ENCODE results near the gene BCL11A. TPM values are rescaled to one million over a fixed set of nuclear protein-coding genes. Genes with fewer than 3 reads are reported as not detected.
A peak's percentile ranks its signal among the peaks of the same experiment; 100 is the strongest.

Gene BCL11A
- total RNA-seq, 1 experiment from 2014 or later: 0.29 TPM

GRCh38 chr2:60517446-60517845 is 36.0 kb downstream of the BCL11A start:
- ChIA-PET CTCF (interaction anchor here (1.2 kb wide), 1 partner anchor 33 kb away, joined by 4 read pairs; no protein-coding TSS in a partner anchor), POLR2A (no interaction called here)
- Histone ChIP-seq H3K27me3 (replicated peaks; ENCODE audit: control insufficient read depth, insufficient read depth, low read length) (no peaks in the 10 kb centered on the region), H3K9me3 (0 out of 2 replicates have a peak, but pooled peaks cover 3% of the 10 kb centered on the region), H3K36me3 (ENCODE audit: control insufficient read depth, insufficient read depth, low read length) (no peaks in the 10 kb centered on the region), H3K4me1 (peaks cover 42% of the 10 kb centered on the region), H3K4me3 (ENCODE audit: low read depth, low read length) (no peak overlapping the region)
- no peak for TF ChIP-seq CTCF (IDR thresholded peaks at IDR 0.05; ENCODE audit: insufficient read depth in 1 of 2, low read depth in 1 of 2, low read length in 1 of 2, severe bottlenecking in 1 of 2, unreplicated experiment in 1 of 2)
- BruUV-seq (replicated peaks): no TSS peak
- no peaks in the 10 kb centered on the region for H3K36me3 Mint-ChIP-seq (ENCODE audit: insufficient read depth, unreplicated experiment)
- peaks cover 28% of the 10 kb centered on the region for H3K4me1 Mint-ChIP-seq (ENCODE audit: low read depth, unreplicated experiment)
- H3K27me3 Mint-ChIP-seq (ENCODE audit: insufficient read depth, unreplicated experiment): no peaks in the 10 kb centered on the region
- H3K4me3 Mint-ChIP-seq (ENCODE audit: unreplicated experiment): no peak overlapping the region
- intact Hi-C loops (cut with micrococcal nuclease; ENCODE audit: unreplicated experiment): no loop called here
- no peak overlapping the region for H3K27ac Mint-ChIP-seq (ENCODE audit: unreplicated experiment)
- peaks cover 14% of the 10 kb centered on the region for H3K9me3 Mint-ChIP-seq (ENCODE audit: unreplicated experiment)
- DNase-seq: no peak

- peaks cover 28% of the 10 kb centered on the region for H3K4me1 Mint-ChIP-seq (ENCODE audit: low read depth, unreplicated experiment)
- CTCF ChIA-PET: no interaction called here
- H3K27ac Mint-ChIP-seq (ENCODE audit: unreplicated experiment): peak overlapping the region; percentile 83
Observed at GRCh38 chr2:60516826-60517225, 36.6 kb downstream of the BCL11A start.

GRCh38 chr2:60516383-60516811 is 37.1 kb downstream of the BCL11A start:
- Mint-ChIP-seq H3K4me1 (ENCODE audit: low read depth, unreplicated experiment) (peaks cover 28% of the 10 kb centered on the region), H3K27ac (ENCODE audit: unreplicated experiment) (peak overlapping the region; percentile 83), H3K27me3 (ENCODE audit: insufficient read depth, unreplicated experiment) (no peaks in the 10 kb centered on the region), H3K36me3 (ENCODE audit: insufficient read depth, unreplicated experiment) (no peaks in the 10 kb centered on the region), H3K9me3 (ENCODE audit: unreplicated experiment) (peaks cover 14% of the 10 kb centered on the region), H3K4me3 (ENCODE audit: unreplicated experiment) (no peak overlapping the region)
- no TSS peak for BruUV-seq (replicated peaks)
- intact Hi-C loops (cut with micrococcal nuclease; ENCODE audit: unreplicated experiment): no loop called here
- Histone ChIP-seq H3K27me3 (replicated peaks; ENCODE audit: control insufficient read depth, insufficient read depth, low read length) (no peaks in the 10 kb centered on the region), H3K9me3 (0 out of 2 replicates have a peak, but pooled peaks cover 3% of the 10 kb centered on the region), H3K4me1 (peaks cover 45% of the 10 kb centered on the region), H3K36me3 (ENCODE audit: control insufficient read depth, insufficient read depth, low read length) (no peaks in the 10 kb centered on the region), H3K4me3 (ENCODE audit: low read depth, low read length) (no peak overlapping the region)
- no peak for DNase-seq
- ChIA-PET CTCF (no interaction called here), POLR2A (no interaction called here)
- no peak for TF ChIP-seq CTCF (IDR thresholded peaks at IDR 0.05; ENCODE audit: insufficient read depth in 1 of 2, low read depth in 1 of 2, low read length in 1 of 2, severe bottlenecking in 1 of 2, unreplicated experiment in 1 of 2)

More at GRCh38 chr2:60516826-60517225, 36.6 kb downstream of the BCL11A start:
- BruUV-seq (replicated peaks): no TSS peak
- intact Hi-C loops (cut with micrococcal nuclease; ENCODE audit: unreplicated experiment): no loop called here
- peaks cover 45% of the 10 kb centered on the region for H3K4me1 ChIP-seq
- Mint-ChIP-seq H3K4me3 (ENCODE audit: unreplicated experiment) (no peak overlapping the region), H3K27me3 (ENCODE audit: insufficient read depth, unreplicated experiment) (no peaks in the 10 kb centered on the region), H3K9me3 (ENCODE audit: unreplicated experiment) (peaks cover 14% of the 10 kb centered on the region), H3K36me3 (ENCODE audit: insufficient read depth, unreplicated experiment) (no peaks in the 10 kb centered on the region)
- 0 out of 2 replicates have a peak, but pooled peaks cover 3% of the 10 kb centered on the region for H3K9me3 ChIP-seq
- POLR2A ChIA-PET: no interaction called here
- H3K36me3 ChIP-seq (ENCODE audit: control insufficient read depth, insufficient read depth, low read length): no peaks in the 10 kb centered on the region
- no peak for TF ChIP-seq CTCF (IDR thresholded peaks at IDR 0.05; ENCODE audit: insufficient read depth in 1 of 2, low read depth in 1 of 2, low read length in 1 of 2, severe bottlenecking in 1 of 2, unreplicated experiment in 1 of 2)
- H3K27me3 ChIP-seq (replicated peaks; ENCODE audit: control insufficient read depth, insufficient read depth, low read length): no peaks in the 10 kb centered on the region
- DNase-seq: no peak
- no peak overlapping the region for H3K4me3 ChIP-seq (ENCODE audit: low read depth, low read length)

Data from Caco-2 (cell line).